A549 (cell line): ENCODE data around the gene SRD5A3. TPM values are rescaled to one million over a fixed set of nuclear protein-coding genes. Genes with fewer than 3 reads are reported as not detected.

Source experiments
- ATAC-seq, 2 experiments: fragments of 200-7000 bp in 1 of 2; fragments of >200 bp in 1 of 2; cut with Nextera tagmentation in 1 of 2; cut with Tn5 transposase in 1 of 2; 3 replicates each; pipeline versions ENCODE4 v1.8.0 to v1.9.1; 2018 to 2020; ENCODE audit warnings: mild to moderate bottlenecking in 1 of 2, moderate library complexity in 1 of 2
- CTCF ChIA-PET: fragments of 300-600 bp; sonication (Branson Sonifier 250); formaldehyde crosslinking; extraction: SDS; loops from one replicate; lab custom pipeline; 2021; ENCODE audit warnings: antibody characterized with exemption, inconsistent platforms; lab: Yijun Ruan, JAX
- POLR2A ChIA-PET: fragments of 350-600 bp; formaldehyde crosslinking; extraction: SDS; loops from one replicate; lab custom pipeline; 2021; ENCODE audit warnings: antibody characterized with exemption, inconsistent platforms; lab: Yijun Ruan, JAX
- DNase-seq, 2 experiments: peaks; one replicate each; pipeline versions ENCODE4 v3.0.0 to v3.0.0-alpha.2; 2011 to 2016; ENCODE audit warnings: low read depth in 1 of 2, low spot score in 1 of 2
- FAIRE-seq: peaks from 2 replicates; lab custom pipeline; 2011; peaks lifted over from hg19 to GRCh38; lab: Jason Lieb, UNC
- H3K27ac ChIP-seq, 2 experiments: fragments of >200 bp; sonication (Bioruptor Twin); formaldehyde crosslinking; 3 replicates each; pipeline ENCODE4 v1.5.1; 2016 to 2017
- H3K4me1 ChIP-seq: fragments of >200 bp; sonication (Bioruptor Twin); formaldehyde crosslinking; 3 replicates; pipeline ENCODE4 v1.6.1; 2016
- H3K4me2 ChIP-seq: fragments of >200 bp; sonication (Bioruptor Twin); formaldehyde crosslinking; 3 replicates; pipeline ENCODE4 v1.6.1; 2016
- H3K4me3 ChIP-seq: fragments of >200 bp; sonication (Bioruptor Twin); formaldehyde crosslinking; 3 replicates; pipeline ENCODE4 v1.5.1; 2016
- H3K9me3 ChIP-seq: fragments of >200 bp; sonication (Bioruptor Twin); formaldehyde crosslinking; 3 replicates; pipeline ENCODE4 v1.6.1; 2016
- ATOH8 ChIP-seq: fragments of 250-450 bp; sonication (Bioruptor Pico); IDR thresholded peaks from 2 replicates; pipeline ENCODE4 v1.5.0; 2020; ENCODE audit warnings: low read depth, mild to moderate bottlenecking, moderate library complexity
- BCL3 ChIP-seq: fragments of >200 bp; sonication (Bioruptor Twin); formaldehyde crosslinking; IDR thresholded peaks from 3 replicates; pipeline ENCODE4 v1.6.1; 2016
- CBX2 ChIP-seq: fragments of 200-600 bp; sonication (generic); IDR thresholded peaks from 2 replicates; pipeline ENCODE4 v1.6.1; 2016; ENCODE audit warnings: low read depth, mild to moderate bottlenecking, borderline replicate concordance
- CHD2 ChIP-seq: fragments of 150-350 bp; IDR thresholded peaks from 2 replicates; pipeline ENCODE4 v1.6.1; 2014; ENCODE audit warnings: low read length; ENCODE audit not compliant: partially characterized antibody
- EP300 ChIP-seq, 2 experiments: fragments of >200 bp; sonication (Bioruptor Twin); formaldehyde crosslinking; IDR thresholded peaks; 2 replicates in 1 of 2; 3 replicates in 1 of 2; pipeline ENCODE4 v1.6.1; 2016 to 2017
- FOSL2 ChIP-seq, 2 experiments: fragments of 450-650 bp in 1 of 2; fragments of >200 bp in 1 of 2; sonication (Bioruptor Twin) in 1 of 2; formaldehyde crosslinking; IDR thresholded peaks; 2 replicates each; pipeline versions ENCODE4 v1.5.0 to v1.6.1; 2016 to 2020; ENCODE audit warnings: mild to moderate bottlenecking in 1 of 2, moderate library complexity in 1 of 2
- GATA3 ChIP-seq: IDR thresholded peaks from 2 replicates; pipeline ENCODE4 v1.6.1; 2012; ENCODE audit warnings: borderline replicate concordance
- HEYL ChIP-seq: fragments of 250-450 bp; sonication (Bioruptor Pico); IDR thresholded peaks from 2 replicates; pipeline ENCODE4 v1.8.0; 2021; ENCODE audit warnings: mild to moderate bottlenecking, moderate library complexity
- HMGXB4 ChIP-seq: fragments of 250-450 bp; sonication (Bioruptor Pico); IDR thresholded peaks from 2 replicates; pipeline ENCODE4 v1.5.0; 2021; ENCODE audit warnings: mild to moderate bottlenecking, moderate library complexity, borderline replicate concordance
- MAFK ChIP-seq: fragments of 450-650 bp; IDR thresholded peaks from 2 replicates; pipeline ENCODE4 v1.6.1; 2014; ENCODE audit not compliant: partially characterized antibody
- MAX ChIP-seq: IDR thresholded peaks from 2 replicates; pipeline ENCODE4 v1.6.1; 2012
- NFE2L2 ChIP-seq: fragments of 150-350 bp; conservative IDR thresholded peaks from 2 replicates; pipeline ENCODE4 v1.6.1; 2014; ENCODE audit warnings: low read length
- NPAS2 ChIP-seq: fragments of 250-450 bp; sonication (Bioruptor Pico); IDR thresholded peaks from 2 replicates; pipeline ENCODE4 v1.8.0; 2022; ENCODE audit warnings: mild to moderate bottlenecking, moderate library complexity, borderline replicate concordance
- PHF8 ChIP-seq: fragments of 200-600 bp; sonication (generic); IDR thresholded peaks from 2 replicates; pipeline ENCODE4 v1.6.1; 2016; ENCODE audit warnings: low read depth, mild to moderate bottlenecking, antibody characterized with exemption, moderate library complexity, borderline replicate concordance
- POLR2A ChIP-seq: IDR thresholded peaks from 2 replicates; pipeline ENCODE4 v1.6.1; 2012; ENCODE audit warnings: mild to moderate bottlenecking, low read length
- RAD21 ChIP-seq, 2 experiments: fragments of >200 bp in 1 of 2; sonication (Bioruptor Twin) in 1 of 2; formaldehyde crosslinking in 1 of 2; IDR thresholded peaks in 1 of 2; conservative IDR thresholded peaks in 1 of 2; 2 replicates in 1 of 2; 3 replicates in 1 of 2; pipeline ENCODE4 v1.6.1; 2012 to 2018; ENCODE audit warnings: inconsistent platforms in 1 of 2
- RCOR1 ChIP-seq: fragments of 150-350 bp; IDR thresholded peaks from 2 replicates; pipeline ENCODE4 v1.6.1; 2014; ENCODE audit warnings: antibody characterized with exemption, low read length, low read depth
- RNF2 ChIP-seq: fragments of 200-600 bp; sonication (generic); IDR thresholded peaks from 2 replicates; pipeline ENCODE4 v1.6.1; 2016; ENCODE audit warnings: low read depth, mild to moderate bottlenecking, antibody characterized with exemption, moderate library complexity, borderline replicate concordance
- ZC3H11A ChIP-seq: fragments of 450-650 bp; IDR thresholded peaks from 2 replicates; pipeline ENCODE4 v1.6.1; 2014; ENCODE audit warnings: antibody characterized with exemption, mild to moderate bottlenecking
- ZNF302 ChIP-seq: fragments of 250-450 bp; sonication (Bioruptor Pico); IDR thresholded peaks from 2 replicates; pipeline ENCODE4 v1.9.0; 2021; ENCODE audit warnings: inconsistent platforms, mild to moderate bottlenecking, moderate library complexity
- WGBS: methylation state at CpG from one replicate; pipeline ENCODE4 v1.1.6; 2017; ENCODE audit errors: missing lambda C conversion rate; 5-methylcytosine and 5-hydroxymethylcytosine counted together
- polyA plus RNA-seq, 4 experiments: library from polyadenylated mRNA; depleted of rRNA in 3 of 4; stranded (reverse); fragments of >200 nt; fragmentation: RNase III in 1 of 4; extraction: RNeasy Plus Mini Kit Qiagen cat#74134 plus additional on column Dnase treatment in 1 of 4; gene quantifications; 2 replicates in 3 of 4; 3 replicates in 1 of 4; pipeline ENCODE4 v1.2.3, GENCODE V29; 2011 to 2017
- TF ChIP-seq, protein P1 (sequence below): IDR thresholded peaks from 2 replicates; pipeline ENCODE4 v1.6.1; 2012; ENCODE audit warnings: low read depth, borderline replicate concordance

SRD5A3 gene
- polyA plus RNA-seq, 2 of the 4 experiments (the other 2 are of a cell fraction) = 5.9 to 11.1 TPM

DNA sequence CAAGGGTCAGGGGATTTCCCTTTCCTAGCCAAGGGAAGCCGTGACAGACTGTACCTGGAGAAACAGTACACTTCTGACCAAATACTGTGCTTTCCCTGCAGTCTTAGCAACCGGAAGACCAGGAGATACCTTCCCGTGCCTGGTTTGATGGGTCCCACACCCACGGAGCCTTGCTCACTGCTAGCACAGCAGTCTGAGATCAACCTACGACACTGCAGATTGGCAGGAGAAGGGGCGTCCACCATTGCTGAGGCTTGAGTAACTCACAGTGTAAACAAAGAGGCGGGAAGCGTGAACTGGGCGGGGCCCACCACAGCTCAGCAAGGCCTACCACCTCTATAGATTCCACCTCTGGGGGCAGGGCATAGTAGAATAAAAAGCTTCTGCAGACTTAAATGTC is 48.7 kb upstream of the SRD5A3 start:
- CTCF ChIA-PET = interaction anchor here (2.6 kb wide), 1 partner anchor 326 kb away, joined by 6 read pairs; no protein-coding TSS in a partner anchor

DNA sequence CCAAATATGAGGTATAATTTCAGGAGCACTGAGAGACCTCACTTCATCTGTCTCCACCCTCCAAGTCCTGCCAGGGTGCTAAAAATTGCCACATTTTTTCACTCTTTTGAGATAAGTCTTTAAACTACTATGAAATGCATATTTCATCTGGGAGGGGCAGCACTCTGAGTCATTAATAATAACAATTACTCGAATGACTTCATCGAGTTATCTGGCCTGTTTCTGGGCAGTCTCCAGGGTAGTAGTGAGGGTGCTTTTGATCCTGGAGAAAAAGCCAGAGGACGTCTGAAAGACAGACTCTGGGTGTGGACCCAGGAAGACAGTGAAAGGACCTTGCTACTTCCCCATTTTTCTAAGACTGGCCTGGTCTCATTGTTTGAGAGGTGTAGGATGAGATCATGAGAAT is 42.3 kb upstream of the SRD5A3 start:
- ChIA-PET CTCF (no interaction called here), POLR2A (no interaction called here)
- 4% methylated on average over 3 of the region's 3 CpGs for WGBS
- Histone ChIP-seq H3K4me2 (no peak overlapping the region), H3K4me3 (no peak overlapping the region), H3K4me1 (no peaks in the 10 kb centered on the region), H3K27ac (no peak overlapping the region), H3K9me3 (no peaks in the 10 kb centered on the region)
- ATAC-seq = no peak
- no peak for FAIRE-seq
- peak in 1 of 2 experiments; percentile 2 for DNase-seq
- TF ChIP-seq CHD2 (no peak), FOSL2 (IDR thresholded peaks at IDR 0.05) (no peak), FOSL2 (CRISPR knock-in tag; IDR thresholded peaks at IDR 0.05) (no peak), HEYL (CRISPR knock-in tag) (no peak), MAFK (no peak), RAD21 (conservative IDR thresholded peaks at IDR 0.05 in 1 of 2, IDR thresholded peaks at IDR 0.05 in 1 of 2) (no peak)

More for the DNA sequence above, 48.7 kb upstream of the SRD5A3 start:
- Histone ChIP-seq H3K4me1 (no peaks in the 10 kb centered on the region), H3K9me3 (peaks cover 7% of the 10 kb centered on the region; the same call in 1 of the 3 replicates), H3K4me3 (no peak overlapping the region), H3K27ac (no peak overlapping the region), H3K4me2 (peak overlapping the region; percentile 28; the same call in 1 of the 3 replicates)
- TF ChIP-seq NFE2L2 (no peak), POLR2A (no peak), BCL3 (no peak), ZNF302 (CRISPR knock-in tag) (no peak), HEYL (CRISPR knock-in tag) (no peak), HMGXB4 (CRISPR knock-in tag) (no peak), GATA3 (no peak), ZC3H11A (no peak), CBX2 (no peak), ATOH8 (CRISPR knock-in tag) (no peak), RCOR1 (no peak), RNF2 (no peak)
- TF ChIP-seq, protein P1, sequence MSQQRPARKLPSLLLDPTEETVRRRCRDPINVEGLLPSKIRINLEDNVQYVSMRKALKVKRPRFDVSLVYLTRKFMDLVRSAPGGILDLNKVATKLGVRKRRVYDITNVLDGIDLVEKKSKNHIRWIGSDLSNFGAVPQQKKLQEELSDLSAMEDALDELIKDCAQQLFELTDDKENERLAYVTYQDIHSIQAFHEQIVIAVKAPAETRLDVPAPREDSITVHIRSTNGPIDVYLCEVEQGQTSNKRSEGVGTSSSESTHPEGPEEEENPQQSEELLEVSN = no peak
- POLR2A ChIA-PET = no interaction called here
- ATAC-seq (peak in 1 of 2 experiments; percentile 67; a peak in 3 of 6 replicates), DNase-seq (peak in 1 of 2 experiments; percentile 34), FAIRE-seq (no peak)
- 19% methylated on average over 5 of the region's 9 CpGs for WGBS

DNA sequence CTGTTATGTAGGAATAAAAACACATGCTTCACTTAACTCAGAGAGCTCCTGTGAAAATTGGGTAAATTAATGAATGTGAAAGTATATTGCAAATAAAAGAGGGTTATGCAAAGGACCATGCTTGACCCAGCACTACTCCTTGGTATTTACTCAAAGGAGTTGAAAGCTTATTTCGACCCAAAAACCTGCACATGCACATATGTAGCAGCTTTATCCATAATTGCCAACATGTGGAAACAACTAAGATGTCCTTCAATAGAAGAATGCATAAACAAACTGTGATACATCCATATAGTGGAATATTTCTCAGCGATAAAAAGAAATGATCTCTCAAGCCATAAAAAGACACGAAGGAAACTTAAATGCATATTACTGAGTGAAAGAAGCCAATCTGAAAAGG is 41.7 kb upstream of the SRD5A3 start:
- POLR2A ChIA-PET = no interaction called here
- no peak for ATAC-seq
- Histone ChIP-seq H3K4me3 (no peak overlapping the region), H3K9me3 (no peaks in the 10 kb centered on the region), H3K4me1 (no peaks in the 10 kb centered on the region)
- no peak for FAIRE-seq
- TF ChIP-seq MAX (no peak), EP300 (IDR thresholded peaks at IDR 0.05) (no peak), NPAS2 (CRISPR knock-in tag) (no peak), HEYL (CRISPR knock-in tag) (no peak), CBX2 (no peak), PHF8 (no peak)
- TF ChIP-seq, all 56 proteins: peak for 0
- no peak overlapping the region for H3K27ac ChIP-seq
- CTCF ChIA-PET = no interaction called here
- WGBS = 37% methylated on average over 3 of the region's 3 CpGs
- no peak overlapping the region for H3K4me2 ChIP-seq
- no peak for DNase-seq
